GM23338 (cell line): Measurements from ENCODE around the gene CCDC167. TPM values are rescaled to one million over a fixed set of nuclear protein-coding genes. Genes with fewer than 3 reads are reported as not detected.

Source experiments
- ATAC-seq: fragments of 200-7000 bp; cut with Tn5 transposase; 3 replicates; pipeline ENCODE4 v1.9.1; 2020
- DNase-seq: peaks from one replicate; pipeline ENCODE4 v3.0.0-alpha.2; 2015; ENCODE audit warnings: low spot score
- H2AFZ ChIP-seq: fragments of 200-600 bp; sonication (generic); 2 replicates; pipeline ENCODE4 v1.8.0; 2016; ENCODE audit warnings: antibody characterized with exemption, mild to moderate bottlenecking, moderate library complexity
- H3F3A ChIP-seq: fragments of 200-600 bp; sonication (generic); replicated peaks from 2 replicates; pipeline ENCODE4 v1.8.0; 2017; ENCODE audit warnings: antibody characterized with exemption, mixed run types, low read depth
- H3K27ac ChIP-seq: fragments of 200-600 bp; sonication (generic); 2 replicates; pipeline ENCODE4 v1.6.1; 2016; ENCODE audit warnings: low read depth
- H3K27me3 ChIP-seq: fragments of 200-600 bp; sonication (generic); 2 replicates; pipeline ENCODE4 v1.8.0; 2016; ENCODE audit warnings: mild to moderate bottlenecking, mixed run types, moderate library complexity; ENCODE audit not compliant: insufficient read depth
- H3K36me3 ChIP-seq: fragments of 200-600 bp; sonication (generic); 2 replicates; pipeline ENCODE4 v1.8.0; 2016; ENCODE audit warnings: mild to moderate bottlenecking; ENCODE audit not compliant: insufficient read depth
- H3K4me1 ChIP-seq: fragments of 200-600 bp; sonication (generic); 2 replicates; pipeline ENCODE4 v1.8.0; 2016; ENCODE audit warnings: mild to moderate bottlenecking, moderate library complexity; ENCODE audit not compliant: insufficient read depth
- H3K4me2 ChIP-seq: fragments of 200-600 bp; sonication (generic); 2 replicates; pipeline ENCODE4 v1.7.1; 2017; ENCODE audit warnings: mixed run types
- H3K4me3 ChIP-seq: fragments of 200-600 bp; sonication (generic); 2 replicates; pipeline ENCODE4 v1.6.1; 2016; ENCODE audit warnings: mixed run types
- H3K79me2 ChIP-seq: fragments of 200-600 bp; sonication (generic); replicated peaks from 2 replicates; pipeline ENCODE4 v1.8.0; 2017; ENCODE audit warnings: mild to moderate bottlenecking; ENCODE audit not compliant: insufficient read depth
- H3K9me2 ChIP-seq: fragments of 200-600 bp; sonication (generic); 2 replicates; pipeline ENCODE4 v1.8.0; 2017; ENCODE audit not compliant: insufficient read depth
- H4K20me1 ChIP-seq: fragments of 200-600 bp; sonication (generic); replicated peaks from 2 replicates; pipeline ENCODE4 v1.8.0; 2017; ENCODE audit warnings: mild to moderate bottlenecking; ENCODE audit not compliant: insufficient read depth
- H3K27ac Mint-ChIP-seq: 2 replicates; pipeline ENCODE4 v1.8.0; 2020; ENCODE audit warnings: inconsistent platforms, mild to moderate bottlenecking, moderate library complexity, mixed read lengths
- H3K27me3 Mint-ChIP-seq: 3 replicates; pipeline ENCODE4 v1.8.0; 2022; ENCODE audit warnings: low read depth, mild to moderate bottlenecking, moderate library complexity, mixed read lengths, inconsistent platforms; ENCODE audit not compliant: insufficient read depth, poor library complexity
- H3K36me3 Mint-ChIP-seq: 3 replicates; pipeline ENCODE4 v1.8.0; 2021; ENCODE audit warnings: low read depth, mild to moderate bottlenecking, inconsistent platforms, moderate library complexity, mixed read lengths
- H3K4me1 Mint-ChIP-seq: 3 replicates; pipeline ENCODE4 v1.8.0; 2020; ENCODE audit warnings: mild to moderate bottlenecking, inconsistent platforms, mixed read lengths
- H3K4me3 Mint-ChIP-seq: 3 replicates; pipeline ENCODE4 v1.8.0; 2021; ENCODE audit warnings: moderate library complexity, mild to moderate bottlenecking, inconsistent platforms, mixed read lengths
- H3K9me3 Mint-ChIP-seq: 3 replicates; pipeline ENCODE4 v1.8.0; 2020; ENCODE audit warnings: moderate library complexity, mild to moderate bottlenecking, inconsistent platforms, mixed read lengths
- CREB1 ChIP-seq: fragments of 250-450 bp; sonication (Bioruptor Pico); IDR thresholded peaks from 2 replicates; pipeline ENCODE4 v1.5.0; 2020; ENCODE audit warnings: low read depth, mild to moderate bottlenecking, moderate library complexity
- EZH2 ChIP-seq: fragments of 200-600 bp; sonication (generic); IDR thresholded peaks from one replicate; pipeline ENCODE4 v1.8.0; 2017; ENCODE audit warnings: antibody characterized with exemption, mild to moderate bottlenecking, low read depth; ENCODE audit not compliant: unreplicated experiment
- EZH2phosphoT487 ChIP-seq: fragments of 200-600 bp; sonication (generic); IDR thresholded peaks from one replicate; pipeline ENCODE4 v1.8.1; 2018; ENCODE audit warnings: antibody characterized with exemption; ENCODE audit not compliant: unreplicated experiment
- JUNB ChIP-seq: IDR thresholded peaks from one replicate; pipeline ENCODE4 v1.6.1; 2016; ENCODE audit warnings: antibody characterized with exemption; ENCODE audit not compliant: unreplicated experiment
- NANOG ChIP-seq: IDR thresholded peaks from 2 replicates; pipeline ENCODE4 v1.6.1; 2016; ENCODE audit warnings: antibody characterized with exemption, borderline replicate concordance
- STAT1 ChIP-seq: IDR thresholded peaks from one replicate; pipeline ENCODE4 v1.6.1; 2016; ENCODE audit warnings: antibody characterized with exemption; ENCODE audit not compliant: unreplicated experiment
- ZNF114 ChIP-seq: fragments of 250-450 bp; sonication (Bioruptor Pico); IDR thresholded peaks from 2 replicates; pipeline ENCODE4 v1.5.0; 2020; ENCODE audit warnings: mild to moderate bottlenecking, moderate library complexity
- ZNF331 ChIP-seq: fragments of 250-450 bp; sonication (Bioruptor Pico); IDR thresholded peaks from 2 replicates; pipeline ENCODE4 v1.5.0; 2020; ENCODE audit warnings: low read depth, mild to moderate bottlenecking, moderate library complexity
- polyA plus RNA-seq: library from polyadenylated mRNA; unstranded; fragments of >200 nt; fragmentation: Nextera tagmentation; extraction: Ambion mirVana; gene quantifications from 2 replicates; pipeline ENCODE4 v1.2.1, GENCODE V29; 2016
- total RNA-seq: library from RNA; depleted of rRNA; stranded (reverse); fragments of >200 nt; shearing (Covaris generic); gene quantifications from 2 replicates; pipeline ENCODE4 v1.2.3, GENCODE V29; 2014
- TF ChIP-seq, protein P1 (sequence below), 2 experiments: fragments of 200-600 bp in 1 of 2; sonication (generic) in 1 of 2; conservative IDR thresholded peaks; 2 replicates each; pipeline versions ENCODE4 v1.5.1 to v1.6.1; 2016 to 2017; ENCODE audit warnings: antibody characterized with exemption in 2 of 2, low read depth in 2 of 2, mild to moderate bottlenecking in 2 of 2, moderate library complexity in 1 of 2
- TF ChIP-seq, protein P2 (sequence below): IDR thresholded peaks from one replicate; pipeline ENCODE4 v1.6.1; 2018; ENCODE audit warnings: antibody characterized with exemption; ENCODE audit not compliant: unreplicated experiment

Gene CCDC167
- total and polyA plus RNA-seq, 2 experiments from 2014 or later = 17.6 to 21.4 TPM

DNA sequence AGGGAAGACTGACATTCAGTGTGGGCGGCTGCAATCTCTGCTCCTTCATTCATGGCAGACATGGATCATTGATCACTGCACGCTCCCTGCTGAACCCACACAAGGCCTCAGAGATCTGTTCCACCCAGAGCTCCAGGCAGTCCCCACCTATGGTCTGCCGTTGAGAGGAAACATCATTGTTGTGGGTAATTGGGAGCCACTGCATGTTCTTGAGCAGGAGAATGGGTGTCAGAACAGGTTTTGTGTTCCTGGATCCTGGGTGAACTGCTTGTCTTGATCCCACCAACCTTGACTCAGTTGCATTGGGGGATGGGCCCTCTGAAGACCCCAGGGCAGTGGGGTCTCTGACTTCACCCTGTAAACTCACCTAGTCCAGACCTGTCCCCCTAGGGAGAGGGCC lies 23.1 kb upstream of the CCDC167 start (continued):
- TF ChIP-seq, protein P1, sequence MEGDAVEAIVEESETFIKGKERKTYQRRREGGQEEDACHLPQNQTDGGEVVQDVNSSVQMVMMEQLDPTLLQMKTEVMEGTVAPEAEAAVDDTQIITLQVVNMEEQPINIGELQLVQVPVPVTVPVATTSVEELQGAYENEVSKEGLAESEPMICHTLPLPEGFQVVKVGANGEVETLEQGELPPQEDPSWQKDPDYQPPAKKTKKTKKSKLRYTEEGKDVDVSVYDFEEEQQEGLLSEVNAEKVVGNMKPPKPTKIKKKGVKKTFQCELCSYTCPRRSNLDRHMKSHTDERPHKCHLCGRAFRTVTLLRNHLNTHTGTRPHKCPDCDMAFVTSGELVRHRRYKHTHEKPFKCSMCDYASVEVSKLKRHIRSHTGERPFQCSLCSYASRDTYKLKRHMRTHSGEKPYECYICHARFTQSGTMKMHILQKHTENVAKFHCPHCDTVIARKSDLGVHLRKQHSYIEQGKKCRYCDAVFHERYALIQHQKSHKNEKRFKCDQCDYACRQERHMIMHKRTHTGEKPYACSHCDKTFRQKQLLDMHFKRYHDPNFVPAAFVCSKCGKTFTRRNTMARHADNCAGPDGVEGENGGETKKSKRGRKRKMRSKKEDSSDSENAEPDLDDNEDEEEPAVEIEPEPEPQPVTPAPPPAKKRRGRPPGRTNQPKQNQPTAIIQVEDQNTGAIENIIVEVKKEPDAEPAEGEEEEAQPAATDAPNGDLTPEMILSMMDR (conservative IDR thresholded peaks at IDR 0.05; ENCODE audit: low read depth in 2 of 2) = no peak
- TF ChIP-seq CREB1 = no peak

DNA sequence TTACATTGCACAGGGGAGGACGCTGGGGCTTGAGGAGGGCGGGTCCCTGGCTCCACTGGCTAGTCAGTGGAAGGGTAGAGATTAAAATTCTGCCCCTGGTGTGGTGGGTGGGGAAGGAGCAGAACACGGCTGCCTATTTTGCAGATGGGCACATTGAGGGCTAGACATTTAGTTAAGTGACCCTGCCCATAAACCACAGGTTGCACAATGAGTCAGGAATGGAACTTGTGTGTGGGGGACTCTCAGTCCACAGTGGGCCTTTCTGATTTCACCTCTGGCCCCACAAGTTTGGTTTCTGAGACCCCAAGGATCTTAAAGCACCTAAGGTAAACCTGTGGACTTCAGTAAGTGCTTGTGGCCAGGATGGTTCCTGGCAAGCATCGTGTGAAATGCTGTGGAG lies 22.0 kb upstream of the CCDC167 start:
- peaks cover 9% of the 10 kb centered on the region for H3K27me3 Mint-ChIP-seq
- H3K79me2 ChIP-seq = no peaks in the 10 kb centered on the region
- H2AFZ ChIP-seq = no peak overlapping the region
- no peaks in the 10 kb centered on the region for H3K9me2 ChIP-seq
- H4K20me1 ChIP-seq = peaks cover 5% of the 10 kb centered on the region; the same call in 1 of the 2 replicates
- H3K27ac ChIP-seq = no peak overlapping the region
- no peaks in the 10 kb centered on the region for H3F3A ChIP-seq
- H3K9me3 Mint-ChIP-seq = no peaks in the 10 kb centered on the region; the same call in 2 of the 3 replicates
- no peaks in the 10 kb centered on the region for H3K27me3 ChIP-seq
- H3K4me3 ChIP-seq = no peak overlapping the region
- peaks cover 5% of the 10 kb centered on the region for H3K4me1 ChIP-seq
- H3K27ac Mint-ChIP-seq = no peak overlapping the region
- DNase-seq (no peak), ATAC-seq (no peak)
- peaks cover 22% of the 10 kb centered on the region for H3K4me1 Mint-ChIP-seq
- H3K4me2 ChIP-seq = no peak overlapping the region
- no peak overlapping the region for H3K4me3 Mint-ChIP-seq
- no peak for TF ChIP-seq STAT1
- TF ChIP-seq ZNF331 = no peak
- TF ChIP-seq NANOG = no peak
- no peak for TF ChIP-seq JUNB
- TF ChIP-seq, protein P2, sequence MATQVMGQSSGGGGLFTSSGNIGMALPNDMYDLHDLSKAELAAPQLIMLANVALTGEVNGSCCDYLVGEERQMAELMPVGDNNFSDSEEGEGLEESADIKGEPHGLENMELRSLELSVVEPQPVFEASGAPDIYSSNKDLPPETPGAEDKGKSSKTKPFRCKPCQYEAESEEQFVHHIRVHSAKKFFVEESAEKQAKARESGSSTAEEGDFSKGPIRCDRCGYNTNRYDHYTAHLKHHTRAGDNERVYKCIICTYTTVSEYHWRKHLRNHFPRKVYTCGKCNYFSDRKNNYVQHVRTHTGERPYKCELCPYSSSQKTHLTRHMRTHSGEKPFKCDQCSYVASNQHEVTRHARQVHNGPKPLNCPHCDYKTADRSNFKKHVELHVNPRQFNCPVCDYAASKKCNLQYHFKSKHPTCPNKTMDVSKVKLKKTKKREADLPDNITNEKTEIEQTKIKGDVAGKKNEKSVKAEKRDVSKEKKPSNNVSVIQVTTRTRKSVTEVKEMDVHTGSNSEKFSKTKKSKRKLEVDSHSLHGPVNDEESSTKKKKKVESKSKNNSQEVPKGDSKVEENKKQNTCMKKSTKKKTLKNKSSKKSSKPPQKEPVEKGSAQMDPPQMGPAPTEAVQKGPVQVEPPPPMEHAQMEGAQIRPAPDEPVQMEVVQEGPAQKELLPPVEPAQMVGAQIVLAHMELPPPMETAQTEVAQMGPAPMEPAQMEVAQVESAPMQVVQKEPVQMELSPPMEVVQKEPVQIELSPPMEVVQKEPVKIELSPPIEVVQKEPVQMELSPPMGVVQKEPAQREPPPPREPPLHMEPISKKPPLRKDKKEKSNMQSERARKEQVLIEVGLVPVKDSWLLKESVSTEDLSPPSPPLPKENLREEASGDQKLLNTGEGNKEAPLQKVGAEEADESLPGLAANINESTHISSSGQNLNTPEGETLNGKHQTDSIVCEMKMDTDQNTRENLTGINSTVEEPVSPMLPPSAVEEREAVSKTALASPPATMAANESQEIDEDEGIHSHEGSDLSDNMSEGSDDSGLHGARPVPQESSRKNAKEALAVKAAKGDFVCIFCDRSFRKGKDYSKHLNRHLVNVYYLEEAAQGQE = no peak
- TF ChIP-seq ZNF114 (CRISPR knock-in tag) = no peak
- no peak for TF ChIP-seq CREB1
- no peaks in the 10 kb centered on the region for H3K36me3 Mint-ChIP-seq
- no peaks in the 10 kb centered on the region for H3K36me3 ChIP-seq

DNA sequence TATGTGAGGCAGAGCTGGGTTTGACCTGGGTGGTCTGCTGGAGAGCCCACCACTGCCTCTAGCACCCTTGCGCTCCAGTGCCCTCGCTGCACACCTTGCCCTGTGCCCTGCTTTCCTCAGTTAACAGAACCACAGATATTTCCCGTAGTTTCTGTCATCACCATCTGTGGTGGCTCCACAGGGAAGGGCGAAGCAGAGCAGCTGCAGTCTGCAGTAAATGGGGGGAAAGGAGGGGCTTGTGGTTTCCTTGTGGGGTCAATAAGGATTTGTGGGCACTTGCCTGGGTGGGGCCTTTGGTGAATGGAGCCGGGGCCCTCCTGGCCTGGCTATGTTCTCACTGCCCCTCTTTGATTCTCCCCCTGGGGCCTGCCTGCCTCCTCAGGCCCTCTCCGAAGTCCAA lies 21.2 kb upstream of the CCDC167 start:
- Histone ChIP-seq H2AFZ (no peak overlapping the region), H3K4me3 (no peak overlapping the region), H3K4me2 (no peak overlapping the region), H4K20me1 (peaks cover 5% of the 10 kb centered on the region; the same call in 1 of the 2 replicates), H3K4me1 (peaks cover 12% of the 10 kb centered on the region), H3K79me2 (no peaks in the 10 kb centered on the region), H3K36me3 (no peaks in the 10 kb centered on the region), H3K27ac (no peak overlapping the region), H3F3A (no peaks in the 10 kb centered on the region), H3K9me2 (no peaks in the 10 kb centered on the region), H3K27me3 (no peaks in the 10 kb centered on the region)
- no peaks in the 10 kb centered on the region; the same call in 2 of the 3 replicates for H3K9me3 Mint-ChIP-seq
- peaks cover 5% of the 10 kb centered on the region for H3K27me3 Mint-ChIP-seq
- peaks cover 30% of the 10 kb centered on the region for H3K4me1 Mint-ChIP-seq
- no peak for ATAC-seq
- DNase-seq = no peak
- H3K4me3 Mint-ChIP-seq = no peak overlapping the region
- H3K27ac Mint-ChIP-seq = no peak overlapping the region
- H3K36me3 Mint-ChIP-seq = no peaks in the 10 kb centered on the region
- TF ChIP-seq EZH2 (no peak), EZH2phosphoT487 (no peak), STAT1 (no peak)
- TF ChIP-seq, protein P2 = no peak
